Islet of Langerhans (tissue), 1 donor: ENCODE results near the gene SERPINA1.

Source experiments
- FAIRE-seq: peaks from one replicate; lab custom pipeline; 2011; peaks lifted over from hg19 to GRCh38; lab: Jason Lieb, UNC

Gene SERPINA1

DNA sequence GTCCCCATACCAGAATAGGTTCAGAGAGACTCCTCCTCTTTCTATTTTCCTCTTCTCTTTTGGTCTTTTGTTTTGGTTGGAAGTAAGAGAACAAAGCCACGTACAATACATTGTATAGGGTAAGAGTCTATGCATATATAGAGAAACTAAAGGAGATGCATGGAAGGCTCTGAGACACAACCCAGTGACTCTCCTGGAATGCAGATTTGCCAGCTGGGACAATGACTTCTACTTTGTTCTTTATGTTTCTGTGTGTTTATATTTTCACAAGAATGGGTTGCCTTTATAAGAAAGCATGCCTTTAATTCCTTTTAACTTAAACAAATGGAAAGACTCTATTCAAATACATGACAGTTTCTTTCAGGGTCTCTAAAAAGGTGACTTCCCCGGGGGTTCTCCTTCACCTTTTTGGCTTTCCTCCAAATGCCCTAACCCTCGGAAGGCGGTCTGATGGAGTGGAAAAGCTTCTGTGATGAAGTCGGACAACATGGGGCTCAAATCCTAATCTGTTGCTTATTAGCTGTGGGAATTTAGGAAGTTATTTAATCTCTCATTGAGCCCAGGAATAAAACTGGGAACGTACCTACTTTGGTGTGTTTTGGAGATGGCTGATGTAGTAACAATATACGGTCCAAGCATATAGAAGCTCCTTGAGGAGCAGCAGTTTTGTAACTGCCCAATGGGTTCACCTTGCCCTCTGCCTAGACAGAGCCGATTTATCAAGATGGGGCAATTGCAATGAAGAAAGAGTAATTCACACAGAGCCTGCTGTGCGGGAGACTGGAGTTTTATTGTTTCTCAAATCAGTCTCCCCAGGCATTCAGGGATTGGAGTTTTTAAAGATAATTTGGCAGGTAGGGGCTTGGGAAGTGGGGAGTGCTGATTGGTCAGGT lies 9.1 kb upstream of the SERPINA1 start:
- no peak for FAIRE-seq

DNA sequence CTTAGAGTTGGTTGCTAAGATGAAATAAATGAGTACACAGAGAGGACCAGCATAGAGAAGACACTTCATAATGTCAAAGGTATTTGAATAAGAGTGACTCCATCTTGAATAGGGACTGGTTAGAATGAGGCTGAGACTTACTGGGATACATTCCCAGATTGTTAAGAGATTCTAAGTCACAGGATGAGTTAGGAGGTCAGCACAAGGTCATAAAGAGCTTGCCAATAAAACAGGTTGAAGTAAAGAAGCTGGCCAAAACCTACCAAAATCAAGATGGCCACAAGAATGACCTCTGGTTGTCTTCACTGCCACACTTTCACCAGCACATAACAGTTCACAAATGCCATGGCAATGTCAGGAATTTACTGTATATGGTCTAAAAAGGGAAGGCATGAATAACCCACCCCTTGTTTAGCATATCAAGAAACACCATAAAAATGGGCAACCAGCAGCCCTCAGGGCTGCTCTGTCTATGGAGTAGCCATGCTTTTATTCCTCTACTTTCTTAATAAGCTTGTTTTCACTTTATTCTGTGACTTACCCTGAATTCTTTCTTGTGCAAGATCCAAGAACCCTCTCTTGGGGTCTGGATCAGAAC lies 8.3 kb upstream of the SERPINA1 start:
- FAIRE-seq = no peak

DNA sequence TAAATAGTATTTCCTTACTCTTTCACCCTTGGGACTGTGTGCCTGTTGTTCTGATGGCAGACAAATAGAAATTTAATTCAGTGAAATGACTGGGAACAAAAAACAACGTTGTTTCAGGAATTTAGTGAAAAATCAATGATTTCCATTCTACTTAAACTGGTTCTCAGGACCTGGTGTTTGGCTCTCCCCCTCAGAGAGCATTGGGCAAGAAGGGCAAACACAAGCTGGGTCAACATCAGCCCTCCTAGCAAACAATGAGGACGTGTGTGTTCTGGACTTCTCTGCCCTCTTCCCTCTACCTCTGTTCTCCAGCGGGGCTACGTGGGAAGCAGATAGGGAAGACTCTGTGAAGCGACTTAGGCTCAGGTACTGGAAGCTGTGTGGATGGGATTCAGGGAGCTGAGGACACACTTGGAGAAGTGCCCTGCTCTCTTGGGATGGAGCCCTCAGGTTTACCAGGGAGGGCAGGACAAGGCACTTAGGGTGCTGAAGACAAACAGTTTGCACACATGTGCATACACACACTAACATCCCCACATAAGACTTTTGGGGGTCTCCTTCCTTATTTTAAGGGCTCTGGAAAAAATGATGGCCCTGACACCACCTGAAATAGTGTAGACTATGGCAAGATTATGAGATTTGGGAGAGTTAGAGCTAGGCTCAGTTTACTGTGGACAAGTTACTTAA lies 7.6 kb upstream of the SERPINA1 start:
- FAIRE-seq = no peak

DNA sequence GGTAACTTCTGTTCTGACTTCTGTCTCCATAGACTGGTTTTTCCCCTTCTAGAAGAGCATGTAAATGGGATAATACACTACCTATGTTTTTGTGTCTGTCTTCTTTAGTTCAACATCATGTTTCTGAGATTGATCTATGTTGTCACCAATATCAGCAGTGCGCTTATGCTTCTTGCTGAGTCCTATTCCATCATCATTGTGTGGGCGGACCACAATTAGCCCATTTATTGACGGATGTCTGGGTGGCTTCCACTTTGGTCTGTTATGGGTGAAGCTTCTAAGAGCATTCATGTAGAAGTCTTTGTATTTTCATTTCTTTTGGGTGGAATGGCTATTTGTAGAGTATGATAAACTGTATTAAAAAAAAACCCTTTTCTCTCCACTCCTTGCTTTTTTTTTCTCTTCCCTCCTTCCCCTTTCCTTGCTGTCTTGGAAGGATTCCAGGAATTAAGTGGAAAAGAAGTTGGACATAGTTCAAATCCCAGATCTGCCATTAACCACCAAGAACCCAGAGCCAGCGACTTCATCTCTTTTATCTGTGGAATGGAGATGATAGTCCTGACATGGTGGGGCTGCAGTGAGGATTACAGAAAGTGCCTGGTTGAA lies 7.0 kb upstream of the SERPINA1 start:
- no peak for FAIRE-seq

DNA sequence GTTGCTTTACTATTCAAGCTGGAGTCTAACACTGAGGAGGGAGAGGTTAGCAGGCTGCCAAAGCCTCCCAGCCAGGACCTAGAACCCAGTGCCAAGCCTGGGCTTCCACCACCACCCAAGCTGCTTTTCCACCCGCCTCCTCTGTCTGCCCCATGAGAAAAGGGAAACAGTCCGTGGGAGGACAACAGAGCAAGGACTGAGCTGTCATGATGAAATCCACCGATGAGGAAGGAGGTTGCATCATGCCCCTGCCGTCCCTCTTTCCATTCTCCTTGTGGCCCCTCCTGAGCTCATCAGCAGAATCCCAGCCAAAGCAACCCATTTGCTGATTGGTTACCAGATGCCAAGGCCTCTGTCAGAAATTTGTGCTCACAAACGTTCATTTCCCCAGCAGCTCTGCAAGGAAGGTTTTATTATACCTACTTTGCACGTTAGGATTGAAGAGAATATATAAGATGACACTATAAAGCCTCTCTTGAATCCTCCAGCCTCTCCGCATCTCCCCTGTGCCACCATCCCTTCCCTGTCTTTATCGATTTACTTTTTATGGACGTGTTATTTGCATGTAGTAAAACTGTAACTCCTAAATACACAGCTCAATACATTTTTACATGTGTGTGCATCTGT lies 6.3 kb upstream of the SERPINA1 start:
- no peak for FAIRE-seq

DNA sequence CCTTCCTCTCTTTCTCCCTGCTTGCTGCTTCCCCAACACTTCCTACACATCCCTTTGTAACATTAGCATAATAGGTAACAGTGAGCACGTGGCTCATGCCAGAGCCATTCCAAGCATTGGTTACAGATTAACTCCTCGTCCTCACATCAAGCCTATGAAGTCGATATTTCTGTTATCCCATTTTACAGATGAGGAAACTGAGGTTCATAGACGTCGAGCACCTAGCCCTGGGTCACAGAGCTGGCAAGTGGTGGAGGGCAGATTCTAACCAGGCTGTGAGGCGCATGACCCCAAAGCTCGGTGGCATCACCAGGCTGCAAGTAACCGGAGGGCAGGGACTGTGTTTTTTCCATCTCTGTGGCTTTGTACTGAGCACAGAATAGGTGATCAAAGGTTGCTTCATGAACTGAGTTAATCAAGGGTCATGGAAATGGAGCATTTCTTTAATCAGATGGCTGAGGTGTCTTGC lies 5.7 kb upstream of the SERPINA1 start:
- no peak for FAIRE-seq

DNA sequence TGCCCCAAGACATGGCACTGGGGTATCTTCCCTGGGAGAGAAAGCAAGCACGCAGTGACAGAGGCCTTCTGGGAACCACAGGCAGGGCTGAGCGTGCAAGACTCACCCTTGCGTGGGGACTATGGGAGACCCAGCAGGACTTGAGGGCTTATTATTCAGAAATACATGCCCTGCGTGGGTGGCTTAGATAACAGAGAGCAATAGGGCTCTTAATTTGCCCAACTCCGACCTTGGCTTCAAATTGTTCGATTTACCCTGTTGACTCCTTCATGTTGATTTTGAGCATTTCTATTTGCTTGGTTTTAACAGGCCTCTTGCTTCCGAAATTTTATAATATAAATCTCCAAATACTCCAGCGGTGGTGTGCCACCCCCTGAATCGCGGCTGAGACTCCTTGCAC lies 5.1 kb upstream of the SERPINA1 start:
- no peak for FAIRE-seq

DNA sequence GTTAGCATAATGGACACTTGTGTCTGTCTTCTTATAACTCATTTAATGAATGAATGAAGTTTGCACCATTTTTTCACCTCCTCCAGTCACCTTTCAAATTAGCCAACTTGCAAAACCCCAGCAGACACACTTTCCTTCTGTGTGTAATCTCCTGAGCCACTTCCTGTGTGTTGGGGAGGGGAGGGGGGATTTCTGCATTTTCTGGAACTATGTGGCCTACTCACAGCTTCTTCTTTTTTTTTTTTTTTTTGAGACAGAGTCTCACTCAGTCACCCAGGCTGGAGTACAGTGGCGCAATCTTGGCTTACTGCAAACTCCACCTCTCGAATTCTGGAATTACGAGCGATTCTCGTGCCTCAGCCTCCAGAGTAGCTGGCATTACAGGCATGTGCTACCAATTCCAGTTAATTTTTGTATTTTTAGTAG lies 4.1 kb upstream of the SERPINA1 start:
- no peak for FAIRE-seq

DNA sequence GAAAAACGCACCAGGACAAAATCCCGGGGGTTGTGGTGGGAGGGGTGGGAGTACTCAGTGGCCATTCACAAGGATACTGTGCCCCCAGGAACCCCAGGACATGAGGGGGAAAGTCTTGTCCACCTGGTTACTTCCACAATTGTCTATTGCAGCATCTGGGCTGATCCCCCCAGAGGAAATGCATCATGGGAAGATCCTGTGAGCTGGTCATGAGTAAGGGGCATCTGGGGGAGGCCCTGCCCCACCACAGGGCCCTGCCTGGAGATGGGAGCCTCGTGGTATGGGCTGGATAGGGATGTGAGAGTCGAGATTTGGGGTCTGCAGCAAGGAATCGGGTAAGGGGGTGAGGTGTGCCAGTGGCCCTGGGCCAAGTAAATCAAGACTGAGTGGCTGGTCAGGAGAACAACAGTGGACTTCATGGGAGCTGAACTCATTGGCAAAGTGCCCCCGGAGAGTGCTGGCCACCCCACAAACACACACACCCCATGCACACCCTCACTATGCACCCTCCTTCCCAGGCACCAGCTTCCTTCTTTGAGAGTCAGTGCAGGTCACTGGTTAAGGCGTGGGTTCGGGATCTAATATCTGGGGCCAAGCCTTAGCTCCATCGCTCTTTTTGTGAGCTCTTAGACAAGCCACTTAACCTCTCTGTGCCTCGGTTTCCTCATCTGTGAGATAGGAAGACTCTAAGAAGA lies 3.0 kb upstream of the SERPINA1 start:
- FAIRE-seq = no peak

DNA sequence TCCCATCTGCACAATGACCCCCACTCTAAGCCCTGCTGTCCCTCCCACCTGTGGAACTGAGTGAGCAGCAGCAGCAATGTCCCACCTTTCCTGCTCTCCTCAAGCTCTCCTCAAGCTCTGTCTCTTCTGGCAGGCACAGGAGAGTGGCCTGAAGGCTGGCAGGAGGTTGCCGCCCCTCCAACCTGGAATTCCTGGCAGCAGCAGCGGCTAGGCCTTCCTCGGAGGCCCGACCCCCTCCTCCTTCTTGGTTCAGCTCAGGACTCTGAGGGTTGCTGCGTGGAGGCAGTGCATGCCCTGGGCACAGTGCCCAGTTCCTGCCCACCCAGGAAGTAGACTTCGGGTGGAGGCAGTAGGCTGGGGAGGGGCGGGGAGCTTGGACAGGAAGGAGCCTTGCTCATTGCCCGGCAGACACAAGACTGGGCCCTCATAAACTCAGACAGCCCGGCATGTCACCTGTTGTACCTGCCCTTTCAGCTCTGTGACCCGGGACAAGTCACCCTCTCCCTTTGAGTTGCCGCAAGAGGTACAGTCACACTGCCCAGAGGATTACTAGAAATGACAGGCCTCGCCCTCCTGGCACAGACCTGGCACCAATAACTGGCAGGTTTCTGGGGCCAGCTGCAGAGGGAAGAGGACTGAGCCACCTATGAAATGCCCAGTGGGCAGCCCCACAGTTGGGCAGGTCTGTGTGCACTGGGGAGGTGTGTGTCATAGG lies 2.1 kb upstream of the SERPINA1 start:
- no peak for FAIRE-seq

DNA sequence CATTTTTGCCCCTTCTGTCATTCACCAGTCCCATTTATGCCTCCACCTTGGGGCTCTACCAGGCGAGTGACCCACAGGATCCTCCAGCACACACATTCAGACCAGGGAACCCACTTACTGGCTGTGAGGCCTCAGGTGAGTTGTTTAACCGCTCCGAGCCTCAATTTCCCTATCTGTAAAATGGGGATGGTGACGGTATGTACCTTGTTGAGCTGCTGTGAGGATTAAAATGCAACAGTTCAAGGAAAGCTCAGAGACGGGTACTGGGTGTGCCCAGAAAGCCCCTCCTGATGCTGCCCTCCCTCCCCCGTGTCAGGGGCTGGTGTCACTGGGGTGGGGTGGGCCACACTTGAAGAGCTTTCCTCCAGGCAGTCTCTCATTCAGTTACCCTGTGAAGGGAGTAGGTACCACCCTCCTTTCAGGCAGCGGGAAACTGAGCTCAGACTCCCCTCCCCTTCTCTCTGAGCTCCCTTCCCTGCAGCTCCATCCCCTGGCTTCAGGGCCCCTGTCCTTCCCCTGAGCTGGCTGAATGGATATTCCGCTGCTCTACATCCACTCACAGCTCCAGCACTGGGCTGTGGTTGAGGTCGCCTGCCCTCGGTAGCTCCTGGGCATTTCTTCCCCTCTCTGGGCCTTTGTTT lies 1.4 kb upstream of the SERPINA1 start:
- FAIRE-seq = no peak

DNA sequence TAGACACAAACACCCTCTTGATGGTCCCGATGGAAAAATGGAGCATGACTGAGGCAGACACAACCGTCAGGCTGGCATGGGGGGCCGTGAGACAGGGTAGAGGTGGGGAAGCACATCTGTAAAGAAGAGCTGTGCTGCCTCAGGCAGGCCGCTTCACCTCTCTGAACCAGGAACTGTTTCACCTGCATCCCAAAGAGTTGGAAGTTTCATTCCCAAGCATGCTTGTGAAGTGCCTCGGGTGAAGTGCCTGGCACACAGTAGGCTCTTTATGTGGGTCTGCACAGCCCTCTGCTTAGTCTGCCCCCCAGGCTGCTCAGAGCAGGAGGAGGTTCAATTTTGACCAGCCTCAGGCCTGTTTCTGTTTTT lies 685 bp upstream of the SERPINA1 start:
- FAIRE-seq = no peak

DNA sequence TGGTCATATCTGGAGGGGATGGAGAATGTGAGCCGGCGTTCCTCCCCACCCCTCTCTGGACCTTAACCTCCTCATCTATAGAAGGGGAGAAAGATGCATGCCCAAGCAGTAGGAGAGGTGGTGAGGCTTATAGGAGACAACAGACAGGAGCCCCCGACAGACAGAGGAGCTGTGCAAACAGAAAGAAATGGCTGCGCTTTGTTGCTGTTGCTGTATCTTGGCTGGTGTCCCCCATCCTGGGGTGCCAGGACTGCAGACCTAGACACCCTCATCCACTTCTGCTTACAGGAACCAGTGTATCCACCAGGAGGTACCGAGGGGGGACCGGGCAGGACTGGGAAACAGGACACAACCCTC lies 397 bp downstream of the SERPINA1 start:
- FAIRE-seq = no peak

DNA sequence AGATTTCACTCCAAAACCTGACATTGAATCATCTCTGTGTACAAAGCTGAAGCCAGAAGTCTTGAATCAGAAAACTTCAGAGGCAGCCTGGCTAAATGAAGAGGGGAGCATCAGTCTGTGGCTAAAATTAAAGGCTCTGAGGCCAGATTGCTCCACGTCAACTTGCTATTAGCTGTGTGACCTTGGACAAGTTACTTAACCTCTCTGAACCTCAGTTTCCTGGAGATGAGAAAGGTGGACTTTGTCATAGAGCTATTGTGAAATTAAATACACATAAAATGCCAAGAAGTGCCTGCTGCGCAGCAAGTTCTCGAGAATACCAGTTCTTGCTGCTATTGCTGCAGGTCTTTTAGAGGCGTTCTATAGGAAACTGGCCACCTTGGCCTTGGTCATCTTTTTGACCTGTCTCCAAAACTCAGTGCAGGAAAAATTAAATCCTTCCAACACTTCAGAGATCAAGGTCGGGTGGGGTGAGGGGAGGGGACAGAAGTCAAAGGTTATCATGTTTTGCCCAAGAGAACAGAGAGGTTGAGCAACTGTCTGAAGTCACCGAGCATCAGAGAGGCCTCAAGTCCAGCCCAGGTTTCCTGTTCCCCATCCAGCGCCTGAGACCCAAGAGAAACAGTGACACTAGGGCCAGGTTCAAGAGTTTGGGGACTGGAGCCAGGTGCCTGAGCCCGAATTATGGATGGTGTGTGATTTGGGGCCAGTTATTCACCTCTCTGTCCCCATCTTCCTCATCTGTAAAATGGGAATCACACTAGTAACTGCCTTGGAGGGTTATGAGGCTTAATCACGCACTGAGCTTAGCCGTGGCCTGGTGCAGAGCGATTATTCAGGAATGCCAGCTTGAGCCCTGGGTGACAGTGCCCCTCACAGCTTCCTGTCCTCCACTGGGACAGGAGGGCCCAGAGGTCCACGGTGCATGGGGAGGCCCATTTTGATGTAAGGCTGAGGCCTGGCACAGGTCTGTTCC lies 1.1 kb downstream of the SERPINA1 start:
- no peak for FAIRE-seq

DNA sequence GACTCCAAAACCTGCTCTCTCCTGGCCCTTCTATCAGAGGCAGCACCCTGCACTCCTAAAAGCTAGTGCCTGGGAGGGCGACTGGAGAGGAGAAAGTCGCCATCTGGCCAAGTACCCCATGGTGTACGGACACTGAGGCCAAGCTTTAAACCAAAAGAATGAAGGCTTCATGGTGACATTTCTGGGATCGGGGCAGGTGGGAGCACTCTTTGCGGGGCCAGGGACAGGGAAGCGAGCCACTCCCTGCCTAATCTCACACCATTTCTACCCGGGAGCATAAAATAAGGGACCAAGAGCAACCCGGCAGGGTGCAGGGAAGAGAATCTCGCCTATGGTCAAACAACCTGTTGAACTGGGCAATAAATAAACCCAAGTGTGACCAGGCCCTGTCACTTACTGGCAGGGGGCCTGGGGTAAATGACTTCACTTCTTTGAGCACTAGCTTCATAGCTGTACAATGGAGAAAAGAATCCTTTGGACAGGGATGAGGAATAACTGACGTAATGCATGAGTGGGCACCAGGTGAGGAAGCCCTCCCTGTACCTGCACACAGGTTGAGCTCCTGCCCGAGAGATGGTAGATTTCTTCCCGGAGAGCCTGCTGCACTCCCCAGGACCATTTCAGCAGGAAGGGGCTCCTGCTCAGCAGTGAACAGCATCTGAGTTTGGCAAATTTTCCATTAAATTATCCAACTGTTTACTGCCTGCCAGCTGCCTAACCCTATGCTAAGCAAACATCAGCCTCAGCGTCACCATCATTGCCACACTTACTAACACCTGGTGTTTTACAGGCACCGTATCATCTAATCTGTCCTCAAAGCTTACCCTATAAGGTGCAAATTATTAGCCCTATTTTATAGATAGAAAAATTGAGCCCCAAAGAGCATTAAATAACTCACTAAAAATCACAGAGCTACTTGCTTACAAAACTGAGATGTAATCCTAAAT lies 2.0 kb downstream of the SERPINA1 start:
- FAIRE-seq = no peak

DNA sequence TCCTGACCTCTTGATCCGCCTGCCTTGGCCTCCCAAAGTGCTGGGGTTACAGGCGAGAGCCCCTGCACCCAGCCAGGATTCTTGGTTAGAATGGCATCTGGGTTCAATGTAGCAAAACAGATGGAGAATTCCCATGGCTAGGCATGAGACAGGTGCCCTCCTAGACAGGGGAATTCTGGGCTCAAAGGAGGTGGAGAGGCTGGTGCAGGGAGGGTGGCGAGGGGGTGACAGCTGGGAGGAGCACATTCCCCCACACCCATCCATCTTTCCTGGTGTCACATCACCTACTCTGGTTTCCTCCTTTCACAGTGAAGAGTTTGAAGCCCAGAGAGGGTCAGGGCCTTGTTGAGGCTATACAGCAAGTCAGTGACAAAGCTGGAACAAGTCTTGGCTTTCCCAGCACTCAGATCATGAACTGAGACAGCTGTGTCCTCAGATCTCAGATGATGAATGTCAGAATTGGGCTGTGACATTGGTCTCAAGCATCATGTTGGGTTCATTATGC lies 2.8 kb downstream of the SERPINA1 start:
- no peak for FAIRE-seq

DNA sequence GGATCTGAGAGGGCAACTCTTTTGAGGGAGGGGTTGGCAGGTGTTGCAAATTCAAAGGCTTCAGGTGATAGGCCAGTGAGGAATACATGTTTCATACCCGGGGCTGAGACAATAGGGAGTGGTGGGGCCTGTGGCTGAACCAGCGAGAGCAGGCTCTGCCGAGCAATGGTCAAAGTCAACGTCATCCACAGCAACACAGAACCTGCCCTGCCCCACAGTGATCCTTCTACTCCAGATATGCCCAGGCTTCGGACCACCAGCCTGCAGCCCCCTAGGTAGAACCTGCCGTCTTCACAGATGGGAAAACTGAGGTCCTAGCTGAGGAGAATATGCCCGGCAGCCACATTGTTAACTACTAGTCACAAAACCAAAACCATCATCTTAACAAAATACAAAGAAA lies 4.1 kb downstream of the SERPINA1 start:
- FAIRE-seq = no peak

DNA sequence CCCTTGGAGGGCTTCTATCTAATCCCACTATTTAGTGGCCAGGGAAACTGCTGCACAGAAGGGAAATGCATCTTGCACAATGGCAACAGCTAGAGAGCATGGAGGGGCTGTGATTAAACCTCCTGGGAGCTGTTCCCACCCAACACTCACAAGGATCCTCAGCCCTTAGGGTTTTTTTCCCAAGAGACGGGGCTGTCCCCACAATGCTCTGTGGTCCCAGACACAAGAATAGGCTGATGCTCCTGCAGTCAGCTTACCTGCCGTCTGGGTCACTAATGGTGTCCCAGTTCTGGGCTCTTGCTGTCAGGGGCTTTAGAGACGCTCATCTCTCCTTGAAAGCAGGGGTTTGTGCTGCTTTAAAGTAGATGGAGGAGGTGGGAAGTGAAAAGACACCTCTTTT lies 4.6 kb downstream of the SERPINA1 start:
- no peak for FAIRE-seq
